SK-N-MC (cell line): Measurements from ENCODE around the gene PLAAT4.
"Not testable (repeated sequence)": the region's sequence is repeated elsewhere in the genome, so short reads cannot be mapped to it uniquely, and the experiment has no call there.

ENCODE experiments used
- DNase-seq: peaks from one replicate; pipeline ENCODE4 v3.0.0-alpha.2; 2011; ENCODE audit warnings: low read depth, low spot score
- H3K27ac ChIP-seq: fragments of 200-600 bp; sonication (generic); 2 replicates; pipeline ENCODE4 v1.5.1; 2016; ENCODE audit warnings: mixed run types
- H3K36me3 ChIP-seq: fragments of 200-600 bp; sonication (generic); 2 replicates; pipeline ENCODE4 v1.6.1; 2017; ENCODE audit warnings: antibody characterized with exemption, low read length, mixed read lengths; ENCODE audit not compliant: insufficient read depth
- H3K4me3 ChIP-seq: fragments of 200-600 bp; sonication (generic); 2 replicates; pipeline ENCODE4 v1.5.1; 2016
- H3K9ac ChIP-seq: fragments of 200-600 bp; sonication (generic); 2 replicates; pipeline ENCODE4 v1.8.0; 2017; ENCODE audit warnings: mixed run types, mixed read lengths; ENCODE audit not compliant: insufficient read length
- H3K9me3 ChIP-seq: fragments of 200-600 bp; sonication (generic); 2 replicates; pipeline ENCODE4 v1.6.1; 2017; ENCODE audit warnings: low read depth, mild to moderate bottlenecking, antibody characterized with exemption, low read length, moderate library complexity, mixed read lengths
- EZH2 ChIP-seq: fragments of 200-600 bp; sonication (generic); IDR thresholded peaks from one replicate; pipeline ENCODE4 v1.6.1; 2017; ENCODE audit warnings: antibody characterized with exemption
- FOXP2 ChIP-seq: optimal IDR thresholded peaks from 2 replicates; pipeline ENCODE3; 2011; ENCODE audit warnings: mild to moderate bottlenecking, moderate library complexity; ENCODE audit not compliant: insufficient read depth; ENCODE audit errors: extremely low read length, control extremely low read depth
- POLR2AphosphoS5 ChIP-seq: IDR thresholded peaks from 2 replicates; pipeline ENCODE4 v1.6.1; 2012; ENCODE audit warnings: mild to moderate bottlenecking, low read depth, low read length, borderline replicate concordance

The PLAAT4 gene

DNA sequence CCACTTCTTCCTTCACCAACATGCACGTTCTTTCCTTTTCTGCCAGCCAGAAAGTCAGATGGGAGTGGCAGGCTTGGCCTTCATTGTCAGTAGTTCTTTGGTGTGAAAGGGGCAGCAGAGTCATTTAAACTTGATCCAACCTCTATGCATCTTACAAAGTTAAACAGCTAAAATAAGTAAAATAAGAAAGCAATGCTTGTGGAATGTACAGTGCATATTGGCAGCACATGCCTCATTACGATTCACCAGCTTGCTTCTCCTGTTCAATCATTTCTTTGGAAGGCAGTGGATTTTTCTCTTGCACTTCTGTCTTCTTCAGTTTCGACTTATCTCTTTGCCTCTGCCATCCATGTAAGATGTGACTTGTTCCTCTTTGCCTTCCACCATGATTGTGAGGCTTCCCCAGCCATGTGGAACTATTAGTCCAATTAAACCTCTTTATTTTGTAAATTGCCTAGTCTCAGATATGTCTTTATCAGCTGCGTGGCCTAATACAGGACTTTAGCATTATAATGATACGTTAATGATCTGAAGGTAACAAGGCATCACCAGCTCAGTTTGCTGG lies 15.9 kb upstream of the PLAAT4 start:
- no peak overlapping the region for H3K27ac ChIP-seq
- no peaks in the 10 kb centered on the region for H3K36me3 ChIP-seq
- TF ChIP-seq POLR2AphosphoS5 = no peak
- TF ChIP-seq EZH2 = no peak
- TF ChIP-seq FOXP2 = no peak
- no peaks in the 10 kb centered on the region for H3K9me3 ChIP-seq
- H3K4me3 ChIP-seq = no peak overlapping the region
- no peak for DNase-seq
- H3K9ac ChIP-seq = no peak overlapping the region

DNA sequence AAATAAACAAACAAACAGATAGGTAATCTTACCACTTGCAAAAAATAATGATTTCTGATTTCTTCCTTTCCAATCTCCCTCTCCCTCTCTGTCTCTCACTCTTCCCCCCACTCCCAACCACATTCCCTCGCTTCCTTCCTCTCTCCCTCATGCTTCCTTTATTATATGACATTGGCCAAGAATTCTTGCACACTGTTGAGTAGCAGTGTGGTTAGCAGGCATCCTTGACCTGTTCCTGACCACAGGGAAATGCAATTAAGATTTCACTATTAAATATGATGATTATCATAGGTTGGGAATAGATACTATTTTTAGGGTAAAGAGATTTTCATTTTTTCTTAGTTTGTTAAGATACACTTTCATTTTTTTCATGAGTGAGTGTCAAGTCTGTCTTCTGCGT lies 14.7 kb upstream of the PLAAT4 start:
- no peak overlapping the region for H3K27ac ChIP-seq
- H3K4me3 ChIP-seq = no peak overlapping the region
- TF ChIP-seq FOXP2 (no peak), EZH2 (no peak), POLR2AphosphoS5 (no peak)
- no peak overlapping the region for H3K9ac ChIP-seq
- H3K36me3 ChIP-seq = no peaks in the 10 kb centered on the region
- H3K9me3 ChIP-seq = no peaks in the 10 kb centered on the region
- no peak for DNase-seq

DNA sequence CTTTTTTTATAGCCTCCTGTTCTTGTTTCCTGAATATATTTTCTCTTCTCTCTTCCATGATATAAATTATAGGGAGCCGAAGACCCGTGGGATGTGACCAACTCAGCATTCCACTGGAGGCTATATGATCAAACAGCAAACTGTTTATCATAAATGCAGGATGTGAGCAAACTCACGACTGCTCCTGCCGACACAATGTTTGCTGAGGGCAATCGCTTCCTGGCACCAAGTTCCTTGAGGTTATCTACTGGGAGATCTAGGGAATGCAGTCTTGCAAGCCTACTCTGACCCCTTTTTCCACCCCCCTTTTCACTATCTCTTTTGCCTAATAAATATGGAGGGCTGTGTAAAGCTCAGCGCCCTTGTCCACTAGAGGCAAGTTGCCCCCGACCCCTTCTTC lies 13.5 kb upstream of the PLAAT4 start:
- Histone ChIP-seq H3K4me3 (no peak overlapping the region), H3K9me3 (no peaks in the 10 kb centered on the region), H3K9ac (no peak overlapping the region), H3K36me3 (no peaks in the 10 kb centered on the region), H3K27ac (no peak overlapping the region)
- no peak for TF ChIP-seq EZH2
- no peak for TF ChIP-seq POLR2AphosphoS5
- no peak for TF ChIP-seq FOXP2
- no peak for DNase-seq

DNA sequence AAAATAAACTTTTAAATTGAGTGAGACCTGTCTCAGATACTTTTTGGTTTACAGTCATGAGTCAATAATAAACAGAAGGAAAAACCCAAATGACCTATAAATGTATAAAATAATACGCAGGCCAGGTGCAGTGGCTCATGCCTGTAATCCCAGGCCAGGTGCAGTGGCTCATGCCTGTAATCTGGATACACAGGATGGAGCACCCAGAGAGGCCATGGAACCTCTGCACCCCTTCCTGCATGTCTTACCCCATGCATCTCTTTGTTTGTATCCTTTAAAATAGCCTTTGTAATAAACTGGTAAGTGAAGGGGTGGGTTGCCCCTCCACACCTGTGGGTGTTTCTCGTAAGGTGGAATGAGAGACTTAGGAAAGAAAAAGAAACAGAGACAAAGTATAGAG lies 8.9 kb upstream of the PLAAT4 start:
- DNase-seq = no peak
- no peak overlapping the region for H3K27ac ChIP-seq
- no peak overlapping the region for H3K9ac ChIP-seq
- TF ChIP-seq FOXP2 = no peak
- TF ChIP-seq EZH2 = no peak
- TF ChIP-seq POLR2AphosphoS5 = no peak
- H3K9me3 ChIP-seq = no peaks in the 10 kb centered on the region
- H3K4me3 ChIP-seq = no peak overlapping the region
- H3K36me3 ChIP-seq = no peaks in the 10 kb centered on the region

DNA sequence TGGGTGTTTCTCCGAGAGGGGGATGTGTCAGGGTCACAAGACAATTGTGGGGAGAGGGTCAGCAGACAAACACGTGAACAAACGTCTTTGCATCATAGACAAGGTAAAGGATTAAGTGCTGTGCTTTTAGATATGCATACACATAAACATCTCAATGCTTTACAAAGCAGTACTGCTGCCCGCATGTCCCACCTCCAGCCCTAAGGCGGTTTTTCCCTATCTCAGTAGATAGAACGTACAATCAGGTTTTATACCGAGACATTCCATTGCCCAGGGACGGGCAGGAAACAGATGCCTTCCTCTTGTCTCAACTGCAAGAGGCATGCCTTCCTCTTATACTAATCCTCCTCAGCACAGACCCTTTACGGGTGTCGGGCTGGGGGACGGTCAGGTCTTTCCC lies 8.5 kb upstream of the PLAAT4 start:
- not testable (repeated sequence) for H3K36me3 ChIP-seq, H3K9ac ChIP-seq, H3K4me3 ChIP-seq, H3K9me3 ChIP-seq, H3K27ac ChIP-seq, DNase-seq

DNA sequence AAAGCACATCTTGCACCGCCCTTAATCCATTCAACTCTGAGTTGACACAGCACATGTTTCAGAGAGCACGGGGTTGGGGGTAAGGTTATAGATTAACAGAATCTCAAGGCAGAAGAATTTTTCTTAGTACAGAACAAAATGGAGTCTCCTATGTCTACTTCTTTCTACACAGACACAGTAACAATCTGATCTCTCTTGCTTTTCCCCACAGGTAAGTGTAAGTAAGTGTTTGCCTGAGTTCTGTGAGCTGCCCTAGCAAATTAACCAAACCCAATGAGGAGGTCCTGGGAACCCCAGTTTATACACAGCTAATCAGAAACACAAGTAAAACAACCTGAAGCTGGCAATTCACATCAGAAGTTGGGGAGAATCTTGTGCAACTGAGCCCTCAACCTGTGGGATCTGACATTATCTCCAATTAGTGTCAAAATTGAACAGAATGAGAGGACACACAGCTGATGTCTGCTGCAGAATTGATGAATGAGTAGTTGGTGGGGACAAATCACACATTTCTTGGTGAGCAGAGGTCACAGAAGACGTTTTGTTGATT lies 7.8 kb upstream of the PLAAT4 start:
- not testable (repeated sequence) for H3K4me3 ChIP-seq, H3K27ac ChIP-seq, DNase-seq, H3K9ac ChIP-seq, H3K9me3 ChIP-seq, H3K36me3 ChIP-seq

- not testable (repeated sequence) for H3K9me3 ChIP-seq, H3K4me3 ChIP-seq, H3K27ac ChIP-seq, DNase-seq, H3K36me3 ChIP-seq, H3K9ac ChIP-seq
Observed at GRCh38 chr11:63529373-63529772, 7.2 kb upstream of the PLAAT4 start.

DNA sequence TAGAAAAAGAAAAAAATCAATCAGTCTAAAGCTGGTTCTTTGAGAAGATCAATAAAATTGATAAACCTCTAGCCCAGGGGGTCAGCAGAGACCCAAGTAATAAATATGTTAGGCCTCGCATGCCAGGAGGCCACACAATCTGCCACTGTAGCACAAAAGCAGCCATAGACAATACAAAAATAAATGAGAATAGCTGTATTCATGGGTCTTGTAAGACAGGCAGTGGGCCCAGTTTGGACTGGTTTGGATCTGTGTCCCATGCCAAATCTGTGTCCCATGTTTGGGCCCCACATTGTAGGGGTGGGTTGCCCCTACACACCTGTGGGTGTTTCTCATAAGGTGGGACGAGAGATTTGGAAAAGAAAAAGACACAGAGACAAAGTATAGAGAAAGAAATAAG lies 6.6 kb upstream of the PLAAT4 start:
- no peaks in the 10 kb centered on the region for H3K36me3 ChIP-seq
- H3K9ac ChIP-seq = no peak overlapping the region
- no peak overlapping the region for H3K4me3 ChIP-seq
- no peak overlapping the region for H3K27ac ChIP-seq
- H3K9me3 ChIP-seq = no peaks in the 10 kb centered on the region
- TF ChIP-seq EZH2 (no peak), POLR2AphosphoS5 (no peak), FOXP2 (no peak)
- no peak for DNase-seq

GRCh38 chr11:63531074-63531792 lies 5.4 kb upstream of the PLAAT4 start:
- H3K27ac ChIP-seq, H3K9me3 ChIP-seq, DNase-seq, H3K4me3 ChIP-seq, H3K36me3 ChIP-seq, H3K9ac ChIP-seq: not testable (repeated sequence)
